Measurements from ENCODE around the gene OCEL1.

The OCEL1 gene

DNA sequence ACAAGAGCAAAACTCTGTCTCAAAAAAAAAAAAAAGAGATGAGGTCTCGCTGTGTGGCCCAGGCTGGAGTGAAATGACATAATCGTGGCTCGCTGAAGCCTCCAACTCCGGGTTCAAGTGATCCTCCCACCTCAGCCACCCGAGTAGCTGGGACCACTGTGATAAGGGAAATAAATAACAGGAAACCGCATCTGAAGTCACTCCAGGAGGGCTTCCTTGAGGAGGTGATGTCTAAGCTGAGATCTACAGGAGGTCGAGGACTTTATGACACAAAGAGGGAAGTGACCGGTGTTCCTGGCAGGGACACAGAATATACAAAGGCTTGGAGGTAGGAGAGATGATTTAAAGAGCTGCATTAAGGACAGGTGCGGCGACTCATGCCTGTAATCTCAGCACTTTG is 28.6 kb downstream of the OCEL1 start:
- no peak for DNase-seq (ENCODE audit: extremely low read depth, insufficient read length)
- Histone ChIP-seq H3K36me3 (ENCODE audit: control insufficient read depth, insufficient read depth, low read length) (no peaks in the 10 kb centered on the region), H3K4me3 (replicated peaks; ENCODE audit: low read depth, low read length) (no peak overlapping the region), H3K27me3 (replicated peaks; ENCODE audit: control insufficient read depth, insufficient read depth, low read length) (no peaks in the 10 kb centered on the region)
- TF ChIP-seq, protein P1, sequence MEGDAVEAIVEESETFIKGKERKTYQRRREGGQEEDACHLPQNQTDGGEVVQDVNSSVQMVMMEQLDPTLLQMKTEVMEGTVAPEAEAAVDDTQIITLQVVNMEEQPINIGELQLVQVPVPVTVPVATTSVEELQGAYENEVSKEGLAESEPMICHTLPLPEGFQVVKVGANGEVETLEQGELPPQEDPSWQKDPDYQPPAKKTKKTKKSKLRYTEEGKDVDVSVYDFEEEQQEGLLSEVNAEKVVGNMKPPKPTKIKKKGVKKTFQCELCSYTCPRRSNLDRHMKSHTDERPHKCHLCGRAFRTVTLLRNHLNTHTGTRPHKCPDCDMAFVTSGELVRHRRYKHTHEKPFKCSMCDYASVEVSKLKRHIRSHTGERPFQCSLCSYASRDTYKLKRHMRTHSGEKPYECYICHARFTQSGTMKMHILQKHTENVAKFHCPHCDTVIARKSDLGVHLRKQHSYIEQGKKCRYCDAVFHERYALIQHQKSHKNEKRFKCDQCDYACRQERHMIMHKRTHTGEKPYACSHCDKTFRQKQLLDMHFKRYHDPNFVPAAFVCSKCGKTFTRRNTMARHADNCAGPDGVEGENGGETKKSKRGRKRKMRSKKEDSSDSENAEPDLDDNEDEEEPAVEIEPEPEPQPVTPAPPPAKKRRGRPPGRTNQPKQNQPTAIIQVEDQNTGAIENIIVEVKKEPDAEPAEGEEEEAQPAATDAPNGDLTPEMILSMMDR (IDR thresholded peaks at IDR 0.05; ENCODE audit: insufficient read depth, low read length, poor library complexity, severe bottlenecking) = no peak

DNA sequence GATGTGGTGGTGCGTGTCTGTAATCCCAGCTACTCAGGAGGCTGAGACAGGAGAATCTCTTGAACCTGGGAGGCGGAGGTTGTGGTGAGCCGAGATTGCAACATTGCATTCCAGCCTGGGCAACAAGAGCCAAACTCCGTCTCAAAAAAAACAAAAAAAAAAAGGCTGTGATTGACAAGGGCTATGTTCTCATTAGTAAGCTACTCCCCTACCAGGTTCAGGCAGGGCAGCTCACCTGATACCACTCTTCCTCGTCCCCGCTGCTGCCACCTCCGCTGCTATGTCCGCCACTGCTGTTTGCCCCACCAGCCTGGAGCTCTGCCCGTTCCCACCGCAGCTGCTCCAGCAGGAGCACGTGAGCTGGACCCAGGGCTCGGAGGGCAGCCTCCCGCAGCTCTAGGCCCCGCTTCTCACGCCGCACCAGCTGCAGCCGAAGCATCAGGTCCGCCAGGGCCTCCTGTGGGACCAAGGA is 29.2 kb downstream of the OCEL1 start:
- Histone ChIP-seq H3K27me3 (replicated peaks; ENCODE audit: control insufficient read depth, insufficient read depth, low read length) (no peaks in the 10 kb centered on the region), H3K4me3 (replicated peaks; ENCODE audit: low read depth, low read length) (no peak overlapping the region), H3K36me3 (ENCODE audit: control insufficient read depth, insufficient read depth, low read length) (no peaks in the 10 kb centered on the region)
- TF ChIP-seq, protein P1 (IDR thresholded peaks at IDR 0.05; ENCODE audit: insufficient read depth, low read length, poor library complexity, severe bottlenecking) = no peak
- DNase-seq (ENCODE audit: extremely low read depth, insufficient read length) = no peak

DNA sequence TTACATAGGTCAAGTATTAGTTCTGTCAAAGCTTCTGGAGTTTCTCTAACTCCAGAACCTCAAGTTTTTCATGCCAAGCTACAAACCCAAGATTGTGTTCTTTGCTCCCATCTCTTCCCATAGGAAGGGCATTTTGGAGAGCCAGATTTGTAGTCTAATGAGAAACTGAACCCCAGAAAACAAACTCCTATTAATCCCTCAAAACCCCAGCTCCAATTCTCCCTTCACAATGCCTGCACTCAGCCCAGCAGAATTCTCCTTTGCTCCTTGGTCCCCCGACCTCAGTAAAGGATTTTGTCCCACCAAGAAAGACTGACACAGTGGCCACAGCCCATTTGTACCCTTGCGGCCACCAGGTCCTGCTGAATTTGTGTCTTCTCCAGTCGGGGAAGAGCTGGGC is 30.1 kb downstream of the OCEL1 start:
- no peaks in the 10 kb centered on the region for H3K36me3 ChIP-seq (ENCODE audit: control insufficient read depth, insufficient read depth, low read length)
- DNase-seq (ENCODE audit: extremely low read depth, insufficient read length) = no peak
- H3K27me3 ChIP-seq (replicated peaks; ENCODE audit: control insufficient read depth, insufficient read depth, low read length) = no peaks in the 10 kb centered on the region
- H3K4me3 ChIP-seq (replicated peaks; ENCODE audit: low read depth, low read length) = no peak overlapping the region
- TF ChIP-seq, protein P1 (IDR thresholded peaks at IDR 0.05; ENCODE audit: insufficient read depth, low read length, poor library complexity, severe bottlenecking) = no peak

DNA sequence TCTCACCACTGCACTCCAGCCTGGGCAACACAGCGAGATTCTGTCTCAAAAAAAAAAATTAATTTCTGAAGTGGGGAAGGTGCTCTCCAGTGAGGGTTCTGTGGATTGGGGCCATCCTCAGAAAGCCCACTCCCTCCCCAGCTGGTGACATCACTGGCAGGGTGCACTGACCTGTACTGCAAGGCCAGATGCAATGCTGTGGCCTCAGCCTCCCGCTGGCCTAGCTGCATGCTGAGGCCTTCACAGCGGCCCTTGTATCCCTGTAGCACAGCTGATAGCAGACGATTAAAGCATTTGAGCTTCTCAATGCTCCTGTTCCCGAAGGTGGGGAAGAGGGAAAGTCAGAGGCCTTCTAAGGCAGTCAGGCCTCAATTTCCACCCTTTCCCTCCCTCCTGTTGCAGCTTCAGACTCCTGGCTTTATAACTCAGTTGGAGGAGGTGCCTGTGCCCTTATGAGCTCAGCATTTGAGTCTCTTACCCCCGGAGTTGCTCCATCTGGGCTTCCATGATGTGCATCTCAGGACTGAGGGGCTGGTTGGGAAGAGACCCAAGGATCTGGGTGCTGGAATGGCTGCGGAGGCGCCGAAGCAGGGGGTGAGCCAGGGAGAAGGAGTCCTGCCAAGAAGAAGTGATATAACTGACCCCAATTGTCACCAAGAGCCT is 33.2 kb downstream of the OCEL1 start:
- TF ChIP-seq, protein P1 (IDR thresholded peaks at IDR 0.05; ENCODE audit: insufficient read depth, low read length, poor library complexity, severe bottlenecking) = no peak
- H3K4me3 ChIP-seq (replicated peaks; ENCODE audit: low read depth, low read length) = no peak overlapping the region
- no peaks in the 10 kb centered on the region for H3K27me3 ChIP-seq (replicated peaks; ENCODE audit: control insufficient read depth, insufficient read depth, low read length)
- no peak for DNase-seq (ENCODE audit: extremely low read depth, insufficient read length)
- H3K36me3 ChIP-seq (ENCODE audit: control insufficient read depth, insufficient read depth, low read length) = no peaks in the 10 kb centered on the region

DNA sequence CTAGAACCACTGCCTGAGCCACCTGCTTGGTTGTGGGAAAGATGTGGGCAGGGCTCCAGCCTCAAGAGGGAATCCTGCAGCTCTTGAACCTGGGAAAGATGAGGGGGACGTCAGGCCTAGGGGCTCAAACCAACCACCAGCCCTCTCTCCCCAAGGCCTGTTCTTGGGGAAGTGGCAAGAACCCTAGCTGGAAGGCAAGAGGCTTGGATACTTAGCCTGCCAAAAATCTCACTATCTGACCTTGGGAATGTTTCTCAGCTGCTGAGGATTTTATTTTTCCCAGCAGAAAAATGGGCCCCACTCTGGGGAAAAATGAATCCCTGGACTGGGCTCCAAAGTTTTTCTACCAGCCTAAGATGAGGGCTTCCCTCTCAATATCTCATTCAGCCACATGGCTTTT is 33.9 kb downstream of the OCEL1 start:
- DNase-seq (ENCODE audit: extremely low read depth, insufficient read length) = no peak
- Histone ChIP-seq H3K27me3 (replicated peaks; ENCODE audit: control insufficient read depth, insufficient read depth, low read length) (no peaks in the 10 kb centered on the region), H3K36me3 (ENCODE audit: control insufficient read depth, insufficient read depth, low read length) (no peaks in the 10 kb centered on the region), H3K4me3 (replicated peaks; ENCODE audit: low read depth, low read length) (no peak overlapping the region)
- TF ChIP-seq, protein P1 (IDR thresholded peaks at IDR 0.05; ENCODE audit: insufficient read depth, low read length, poor library complexity, severe bottlenecking) = no peak
